GM18519 (cell line): ENCODE data around the gene KSR1.

Experiments
- ATAC-seq: cut with Tn5 transposase; IDR thresholded peaks from one replicate; pipeline ENCODE4 v1.9.1; 2021; ENCODE audit warnings: mild to moderate bottlenecking, moderate library complexity; ENCODE audit not compliant: unreplicated experiment, low FRiP score

The KSR1 gene

GRCh38 chr17:27600471-27600870 lies 144.2 kb downstream of the KSR1 start:
- ATAC-seq: no peak

GRCh38 chr17:27601069-27601974 lies 145.1 kb downstream of the KSR1 start:
- no peak for ATAC-seq

- no peak for ATAC-seq
Measured at GRCh38 chr17:27601975-27602302, 145.7 kb downstream of the KSR1 start.

GRCh38 chr17:27602721-27603420 lies 146.6 kb downstream of the KSR1 start:
- ATAC-seq: no peak

- ATAC-seq: no peak
Measured at GRCh38 chr17:27603421-27603770, 147.1 kb downstream of the KSR1 start.

GRCh38 chr17:27603880-27604794 lies 147.9 kb downstream of the KSR1 start:
- ATAC-seq: no peak

- ATAC-seq: no peak
Measured at GRCh38 chr17:27605409-27605808, 149.2 kb downstream of the KSR1 start.

- ATAC-seq: no peak
Measured at GRCh38 chr17:27607521-27608091, 151.4 kb downstream of the KSR1 start.

GRCh38 chr17:27608328-27609230 lies 152.3 kb downstream of the KSR1 start:
- no peak for ATAC-seq

- ATAC-seq: no peak
Measured at GRCh38 chr17:27609611-27610303, 153.5 kb downstream of the KSR1 start.

- ATAC-seq: no peak
Measured at GRCh38 chr17:27610304-27610677, 154.0 kb downstream of the KSR1 start.

GRCh38 chr17:27612160-27612770 lies 156.0 kb downstream of the KSR1 start:
- ATAC-seq: no peak

GRCh38 chr17:27613433-27613832 lies 157.2 kb downstream of the KSR1 start:
- no peak for ATAC-seq

- ATAC-seq: no peak
Measured at GRCh38 chr17:27615121-27615520, 158.9 kb downstream of the KSR1 start.

- ATAC-seq: no peak
Measured at GRCh38 chr17:27616414-27616813, 160.2 kb downstream of the KSR1 start.

GRCh38 chr17:27618417-27618816 lies 162.2 kb downstream of the KSR1 start:
- no peak for ATAC-seq

GRCh38 chr17:27620721-27621120 lies 164.5 kb downstream of the KSR1 start:
- no peak for ATAC-seq

GRCh38 chr17:27621536-27621935 lies 165.3 kb downstream of the KSR1 start:
- no peak for ATAC-seq
